Measurements from ENCODE around the gene FAM181A.

Gene FAM181A

DNA sequence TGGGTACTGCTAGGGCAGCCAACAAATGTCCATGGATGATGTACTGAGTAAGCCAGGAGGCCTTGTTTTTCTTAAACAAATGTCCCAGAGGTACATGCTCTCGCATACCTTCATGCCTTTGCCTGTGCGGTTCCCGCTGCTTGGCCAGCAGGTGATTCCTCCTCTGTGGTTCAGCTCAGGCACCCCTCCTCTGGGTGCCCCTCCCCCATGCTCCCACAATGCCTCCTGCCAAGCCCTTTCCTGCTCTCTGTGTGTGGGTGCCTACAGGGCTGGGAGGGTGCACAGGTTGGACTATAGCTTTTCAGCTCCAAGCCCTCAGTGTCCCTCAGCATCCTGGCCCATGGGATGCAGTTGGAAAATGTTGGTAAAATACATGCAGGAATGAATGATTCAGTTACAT lies 25.7 kb downstream of the FAM181A start:
- no peak for DNase-seq

DNA sequence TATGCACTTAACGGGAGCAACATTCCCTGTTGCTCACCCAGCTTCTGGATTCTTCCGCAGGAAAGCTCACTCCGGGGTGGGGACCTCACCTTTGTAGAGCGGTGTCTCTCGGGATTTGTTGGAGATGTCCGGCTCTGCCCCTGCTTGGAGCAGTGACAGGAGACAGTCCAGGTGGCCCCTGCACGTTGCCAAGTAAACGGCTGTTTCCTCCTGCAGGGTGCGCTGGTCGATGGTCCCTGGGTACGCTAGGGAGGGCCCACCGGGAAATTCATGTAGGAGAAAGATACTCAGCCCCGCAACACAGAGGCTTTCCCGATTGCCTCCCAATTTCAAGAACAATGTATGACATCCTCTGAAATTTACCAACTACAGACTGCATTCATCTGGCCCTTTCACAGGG lies 26.1 kb downstream of the FAM181A start:
- DNase-seq = no peak

- DNase-seq = no peak
These were observed 26.8 kb downstream of the FAM181A start for GRCh38 chr14:93953739-93954515.

GRCh38 chr14:93954516-93954830 lies 27.3 kb downstream of the FAM181A start:
- no peak for DNase-seq

DNA sequence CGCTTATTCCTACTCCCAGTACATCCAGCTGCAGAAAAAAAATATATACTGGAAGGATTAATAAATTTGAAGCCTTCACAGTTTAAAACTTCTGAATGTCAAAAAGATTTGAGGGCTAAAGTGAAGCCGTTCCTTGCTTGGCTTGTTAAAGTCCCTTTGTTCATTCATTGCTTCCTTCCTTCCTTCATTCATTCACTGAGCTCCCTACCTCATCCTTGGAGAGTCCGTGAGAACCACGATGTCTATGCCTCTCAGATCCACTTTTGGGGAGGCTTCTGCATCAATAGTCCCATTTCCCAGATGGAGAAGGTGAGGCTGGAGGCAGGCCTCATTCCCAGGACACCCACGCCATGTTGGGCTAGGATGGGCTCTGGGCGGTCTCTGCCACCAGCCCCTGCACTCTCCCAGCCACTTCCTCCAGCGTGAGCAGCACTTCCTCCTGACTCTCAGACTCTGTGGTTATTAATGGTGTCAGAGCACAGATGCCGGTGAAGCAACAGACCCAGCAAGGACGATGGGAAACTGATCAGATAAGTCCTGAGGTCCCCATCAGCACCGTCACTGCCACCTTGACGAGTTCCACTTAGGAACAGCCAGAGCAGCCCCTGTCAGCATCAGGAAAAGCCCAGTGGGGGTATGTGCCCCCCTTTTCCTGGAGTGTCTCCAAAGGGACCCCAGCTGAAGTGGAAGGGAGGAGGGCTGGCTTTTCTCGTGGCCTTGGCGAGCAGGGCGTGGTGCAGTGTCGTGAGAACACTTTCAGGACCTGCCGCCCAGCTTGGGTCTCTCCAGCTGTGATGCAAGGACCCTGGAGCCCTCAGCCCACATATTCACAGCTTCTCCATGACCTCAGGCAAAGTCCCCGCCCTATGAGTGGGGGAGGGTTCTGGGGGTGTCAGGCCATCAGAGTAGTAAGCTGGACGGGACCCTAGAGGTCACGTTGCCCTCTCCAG lies 28.0 kb downstream of the FAM181A start:
- DNase-seq = no peak

DNA sequence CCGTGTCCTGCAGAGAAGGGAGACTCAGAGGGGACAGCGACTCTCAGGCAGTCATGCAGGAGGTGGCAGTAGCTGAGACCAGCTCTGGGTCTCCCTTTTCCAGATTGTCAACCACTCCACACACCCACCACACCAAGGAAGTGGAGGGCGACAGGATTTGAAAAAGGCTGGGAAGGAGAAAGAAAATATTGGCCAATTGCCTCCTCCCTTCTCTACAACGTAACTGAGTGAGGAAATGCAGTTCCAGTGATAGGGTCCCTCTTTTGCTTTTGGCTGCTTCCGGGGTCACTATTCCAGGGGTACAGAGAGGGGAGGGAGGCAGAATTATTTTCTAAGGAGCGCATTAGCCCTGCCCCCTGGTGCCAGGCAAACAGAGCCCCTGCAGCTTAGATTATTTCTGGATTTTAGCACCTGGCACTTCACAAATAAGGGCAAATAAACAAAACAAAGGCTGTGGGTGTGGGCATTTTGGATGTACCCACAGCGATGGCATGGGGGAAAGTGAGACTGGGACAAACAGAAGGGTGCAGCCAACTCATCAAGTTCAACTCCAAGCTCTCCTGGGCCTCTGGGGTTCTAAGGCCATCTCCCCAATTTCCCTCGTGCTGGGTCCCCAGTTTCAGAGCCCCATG lies 28.8 kb downstream of the FAM181A start:
- DNase-seq = no peak

GRCh38 chr14:93956514-93957332 lies 29.6 kb downstream of the FAM181A start:
- no peak for DNase-seq

GRCh38 chr14:93957333-93957710 lies 30.2 kb downstream of the FAM181A start:
- no peak for DNase-seq

DNA sequence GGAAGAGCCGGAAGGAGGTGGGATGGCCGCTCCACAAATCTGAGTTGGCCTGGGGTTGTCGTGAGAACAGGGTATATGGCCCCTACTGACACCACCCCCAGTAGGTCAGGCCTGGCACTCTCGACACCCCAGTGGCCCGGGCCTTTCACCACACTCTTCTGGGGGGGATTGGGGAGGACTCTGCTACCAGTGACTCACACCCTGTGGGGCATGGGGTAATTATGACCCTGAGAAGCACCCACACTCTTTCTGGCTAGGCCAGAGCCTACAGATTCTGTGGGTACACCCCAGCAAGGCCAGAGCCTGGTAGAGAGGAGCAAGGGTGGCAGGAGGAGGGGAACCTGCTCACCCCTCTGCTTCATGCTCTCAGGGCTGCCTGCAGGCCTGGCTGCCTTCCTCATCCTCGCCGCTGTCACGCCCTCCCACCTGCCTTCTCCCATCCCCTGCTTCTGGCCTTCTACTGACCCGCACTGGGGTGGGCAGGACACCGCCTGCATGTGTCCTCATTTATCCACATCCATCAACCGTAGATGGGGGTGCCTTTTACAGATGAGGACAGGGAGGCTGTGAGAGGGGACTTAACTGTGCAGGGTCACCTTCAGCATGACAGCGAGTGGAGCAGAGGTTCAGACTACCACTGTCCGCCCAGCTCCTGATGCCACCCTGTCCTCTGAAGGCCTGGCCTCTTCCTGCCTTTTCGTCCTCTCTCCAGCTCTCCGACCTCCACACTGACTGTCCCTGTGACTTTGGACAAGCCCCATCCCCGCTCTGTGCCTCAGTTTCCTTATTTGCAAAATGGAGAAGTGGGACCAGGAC lies 30.8 kb downstream of the FAM181A start:
- no peak for DNase-seq

- DNase-seq = no peak
These were observed 31.6 kb downstream of the FAM181A start for GRCh38 chr14:93958567-93959238.

GRCh38 chr14:93959239-93960107 lies 32.3 kb downstream of the FAM181A start:
- peak; percentile 85 for DNase-seq

DNA sequence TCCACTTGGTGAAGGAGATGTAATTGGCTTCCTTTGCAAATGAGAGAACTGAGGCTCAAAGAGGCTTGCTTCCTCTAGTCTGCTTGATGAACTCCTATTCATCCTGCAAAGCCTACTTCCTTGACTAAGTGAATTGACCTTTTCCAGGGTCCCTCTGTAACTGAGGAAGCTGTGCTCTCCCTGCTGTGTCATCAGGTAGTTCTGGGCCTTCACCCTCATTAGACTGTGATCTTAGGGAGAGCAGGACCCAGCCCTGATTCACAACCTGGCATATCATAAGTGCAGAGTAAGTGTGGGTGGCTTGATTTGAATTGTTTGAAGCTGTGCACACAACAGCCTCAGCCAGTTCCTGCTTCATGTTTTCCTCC lies 32.9 kb downstream of the FAM181A start:
- no peak for DNase-seq

- no peak for DNase-seq
These were observed 33.8 kb downstream of the FAM181A start for GRCh38 chr14:93960774-93961438.

GRCh38 chr14:93961620-93962019 lies 34.5 kb downstream of the FAM181A start:
- no peak for DNase-seq

GRCh38 chr14:93962701-93963601 lies 35.8 kb downstream of the FAM181A start:
- DNase-seq = no peak

DNA sequence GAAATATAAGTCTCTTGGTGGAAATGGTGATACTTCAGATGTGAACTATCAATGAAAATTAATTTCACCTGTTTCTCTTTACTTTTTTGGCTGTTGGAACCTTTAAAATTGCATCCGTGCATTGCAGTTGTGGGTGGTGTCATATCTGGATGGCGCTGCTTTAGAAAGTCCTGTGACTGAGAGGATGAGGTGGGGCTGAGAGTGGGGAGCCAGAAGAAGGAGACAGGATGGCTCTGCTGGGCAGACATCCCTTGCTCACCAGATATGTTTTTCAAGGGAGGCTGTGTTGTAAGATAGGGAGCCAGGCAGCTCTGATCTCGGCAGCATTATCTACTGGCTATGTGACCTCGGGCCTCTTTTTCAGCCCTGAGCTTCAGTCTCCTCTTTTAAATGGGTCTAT lies 36.5 kb downstream of the FAM181A start:
- no peak for DNase-seq

- no peak for DNase-seq
These were observed 37.1 kb downstream of the FAM181A start for GRCh38 chr14:93964281-93964680.

- DNase-seq = no peak
These were observed 37.7 kb downstream of the FAM181A start for GRCh38 chr14:93964820-93965286.

Data from fibroblast of skin of right quadriceps (primary cell).